HTR-8/SVneo (cell line): ENCODE data around the gene SMAD9.
A peak's percentile ranks its signal among the peaks of the same experiment; 100 is the strongest.

Experiments
- DNase-seq: peaks from one replicate; pipeline ENCODE4 v3.0.0; 2011; ENCODE audit warnings: low spot score, mixed read lengths; ENCODE audit not compliant: insufficient read length
- FAIRE-seq: peaks from 2 replicates; lab custom pipeline; 2011; peaks lifted over from hg19 to GRCh38; lab: Jason Lieb, UNC

SMAD9 gene

GRCh38 chr13:36820222-36820621 is 99.8 kb downstream of the SMAD9 start:
- DNase-seq (no peak), FAIRE-seq (no peak)

GRCh38 chr13:36819739-36820090 is 100.3 kb downstream of the SMAD9 start:
- FAIRE-seq = no peak
- no peak for DNase-seq

GRCh38 chr13:36818804-36819738 is 101.0 kb downstream of the SMAD9 start, which contains the start of gene RFXAP:
TSS of gene RFXAP (plus strand) at chr13:36819222. CDS start at chr13:36819358, 136 bp downstream.
- FAIRE-seq = peak; percentile 84
- peak; percentile 88 for DNase-seq

- DNase-seq (no peak), FAIRE-seq (no peak)
These were observed 101.8 kb downstream of the SMAD9 start for GRCh38 chr13:36817996-36818803.

- FAIRE-seq = no peak
- DNase-seq = no peak
These were observed 105.0 kb downstream of the SMAD9 start for GRCh38 chr13:36815062-36815461.

- no peak for FAIRE-seq
- no peak for DNase-seq
These were observed 105.6 kb downstream of the SMAD9 start for GRCh38 chr13:36814465-36814864.

GRCh38 chr13:36813225-36813624 is 106.8 kb downstream of the SMAD9 start:
- no peak for FAIRE-seq

GRCh38 chr13:36807616-36808015 is 112.4 kb downstream of the SMAD9 start:
- FAIRE-seq (no peak), DNase-seq (no peak)

More at GRCh38 chr13:36813225-36813624, 106.8 kb downstream of the SMAD9 start:
- no peak for DNase-seq

GRCh38 chr13:36806102-36806501 is 113.9 kb downstream of the SMAD9 start:
- no peak for FAIRE-seq
- no peak for DNase-seq

- DNase-seq (no peak), FAIRE-seq (no peak)
These were observed 115.5 kb downstream of the SMAD9 start for GRCh38 chr13:36804588-36804987.

- FAIRE-seq = no peak
- no peak for DNase-seq
These were observed 119.0 kb downstream of the SMAD9 start for GRCh38 chr13:36801035-36801434.

- FAIRE-seq (no peak), DNase-seq (no peak)
These were observed 124.0 kb downstream of the SMAD9 start for GRCh38 chr13:36796052-36796451.

- FAIRE-seq (no peak), DNase-seq (no peak)
These were observed 124.6 kb downstream of the SMAD9 start for GRCh38 chr13:36795463-36795862.
